ENCODE measurements around the gene PLBD2.

- TF ChIP-seq CTCF (IDR thresholded peaks at IDR 0.05) (no peak), POLR2A (IDR thresholded peaks at IDR 0.05) (no peak), POLR2AphosphoS5 (IDR thresholded peaks at IDR 0.05) (peak in 2 of 3 donors; percentile 9 to 44)
Measured at GRCh38 chr12:113358381-113359132, at the start of gene PLBD2.

Data from breast epithelium (tissue), 3 donors.